HG03378 (cell line): ENCODE data around the gene AP5Z1.

Experiments used
- ATAC-seq: cut with Tn5 transposase; IDR thresholded peaks from one replicate; pipeline ENCODE4 v1.9.1; 2021; ENCODE audit warnings: mild to moderate bottlenecking, moderate library complexity; ENCODE audit not compliant: unreplicated experiment

Gene AP5Z1

DNA sequence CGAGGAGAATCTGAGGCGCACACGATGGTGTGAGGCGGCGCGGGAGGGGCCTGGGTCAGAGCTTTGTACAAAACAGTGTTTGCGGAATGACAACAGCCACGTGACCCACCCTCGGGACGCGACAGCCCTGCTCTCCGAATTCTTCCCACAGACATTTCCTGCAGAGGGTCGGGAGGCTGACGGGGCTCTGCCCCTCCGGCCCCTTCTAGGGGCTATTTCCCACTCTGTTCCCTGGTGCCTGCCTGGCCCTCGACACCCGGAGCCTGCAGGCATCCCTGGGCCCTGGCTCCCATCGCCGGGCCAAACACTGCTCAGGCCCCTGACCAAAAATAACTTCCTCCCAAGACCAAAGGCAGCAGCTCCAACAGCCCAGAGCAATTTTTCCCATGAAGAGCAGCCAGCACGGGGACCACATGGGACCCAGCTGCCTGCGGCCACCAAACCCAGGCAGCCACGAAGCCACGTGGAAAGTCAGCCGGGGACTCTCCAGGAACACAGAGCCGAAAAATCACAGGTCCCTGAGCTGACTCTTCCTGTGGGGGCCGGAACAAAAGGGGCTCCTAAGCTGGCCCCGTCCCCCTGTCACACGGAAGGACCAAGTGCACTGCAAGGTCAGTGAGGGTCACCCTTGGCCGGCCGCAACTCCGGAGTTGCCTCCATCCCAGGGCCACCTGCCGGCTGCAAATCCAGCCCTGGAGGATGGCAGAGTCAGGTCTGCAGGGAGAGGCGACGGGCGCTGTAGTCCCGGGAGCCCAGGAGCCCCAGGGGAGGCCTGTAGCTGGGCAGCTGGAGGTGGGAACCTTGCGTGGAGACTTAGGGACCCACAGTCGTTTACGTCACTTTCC, 44.4 kb downstream of the AP5Z1 start:
- no peak for ATAC-seq

DNA sequence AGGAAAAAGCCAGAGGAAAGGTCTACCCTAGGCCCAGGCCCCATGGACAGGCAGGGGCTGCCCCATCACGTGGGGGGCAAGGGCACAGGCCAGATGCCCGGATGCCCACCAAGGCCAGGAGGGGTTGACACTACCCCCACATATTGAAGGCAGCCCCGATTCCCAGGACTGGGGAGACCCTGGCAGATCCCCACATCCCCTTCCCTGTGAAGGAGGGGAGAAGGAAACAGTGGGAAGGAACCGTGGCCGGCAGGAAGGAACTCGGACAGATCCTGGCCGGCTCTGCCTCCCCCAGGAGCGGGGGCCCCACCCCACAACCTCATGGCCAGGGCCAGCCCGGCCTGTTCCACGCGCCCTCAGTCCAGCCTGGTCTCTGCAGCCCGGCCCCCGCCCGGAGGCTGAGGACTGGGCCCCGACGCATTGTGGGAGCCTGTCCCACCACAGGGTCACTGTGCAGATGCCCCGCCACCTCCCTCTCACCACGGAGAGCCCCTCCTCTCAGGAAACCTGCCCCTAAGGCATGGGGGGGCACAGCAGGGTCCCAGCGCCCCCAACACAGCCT, 45.1 kb downstream of the AP5Z1 start:
- no peak for ATAC-seq

DNA sequence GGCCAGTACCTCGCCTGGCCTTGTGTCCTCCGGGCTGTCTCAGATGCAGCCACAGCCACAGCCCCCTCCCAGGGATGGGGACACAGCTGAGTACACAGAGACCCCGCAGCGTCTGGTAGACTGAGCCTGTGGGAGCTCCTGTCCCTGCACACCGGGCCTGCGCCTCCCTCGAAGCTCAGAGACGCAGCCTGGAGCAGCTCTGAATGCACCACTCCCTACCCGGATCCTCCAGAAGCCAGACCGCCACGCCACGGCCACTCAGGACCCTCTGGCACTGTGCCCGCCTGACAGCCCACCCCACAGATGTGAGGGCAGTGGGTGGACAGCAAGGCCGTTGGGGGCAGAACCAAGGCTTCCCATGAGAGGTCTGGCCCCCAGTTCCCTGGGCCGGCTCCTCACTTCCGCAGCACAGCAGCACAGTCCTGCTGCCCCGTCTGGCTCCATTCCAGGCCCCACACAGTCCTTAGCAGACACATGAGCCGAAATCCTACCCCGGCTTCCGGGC, 45.6 kb downstream of the AP5Z1 start:
- no peak for ATAC-seq

DNA sequence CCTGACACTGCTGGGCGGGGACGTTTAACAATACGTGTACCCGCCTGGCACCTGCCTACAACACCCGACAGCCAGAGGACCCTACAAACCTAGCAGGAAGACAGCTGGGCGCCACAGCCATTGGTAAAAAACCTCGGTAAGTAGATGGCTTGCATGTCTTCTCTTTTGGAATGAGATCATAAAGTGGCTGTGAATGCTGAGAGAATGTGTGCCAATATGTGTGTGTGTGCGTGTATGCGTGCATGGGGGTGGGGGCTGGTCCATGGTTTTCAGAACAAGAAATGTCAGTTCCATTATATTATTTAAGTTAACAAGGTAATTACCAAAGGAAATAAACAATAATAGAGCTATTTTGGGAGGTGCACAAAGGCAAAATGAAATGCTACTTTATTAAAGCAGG, 47.3 kb downstream of the AP5Z1 start:
- ATAC-seq = no peak

DNA sequence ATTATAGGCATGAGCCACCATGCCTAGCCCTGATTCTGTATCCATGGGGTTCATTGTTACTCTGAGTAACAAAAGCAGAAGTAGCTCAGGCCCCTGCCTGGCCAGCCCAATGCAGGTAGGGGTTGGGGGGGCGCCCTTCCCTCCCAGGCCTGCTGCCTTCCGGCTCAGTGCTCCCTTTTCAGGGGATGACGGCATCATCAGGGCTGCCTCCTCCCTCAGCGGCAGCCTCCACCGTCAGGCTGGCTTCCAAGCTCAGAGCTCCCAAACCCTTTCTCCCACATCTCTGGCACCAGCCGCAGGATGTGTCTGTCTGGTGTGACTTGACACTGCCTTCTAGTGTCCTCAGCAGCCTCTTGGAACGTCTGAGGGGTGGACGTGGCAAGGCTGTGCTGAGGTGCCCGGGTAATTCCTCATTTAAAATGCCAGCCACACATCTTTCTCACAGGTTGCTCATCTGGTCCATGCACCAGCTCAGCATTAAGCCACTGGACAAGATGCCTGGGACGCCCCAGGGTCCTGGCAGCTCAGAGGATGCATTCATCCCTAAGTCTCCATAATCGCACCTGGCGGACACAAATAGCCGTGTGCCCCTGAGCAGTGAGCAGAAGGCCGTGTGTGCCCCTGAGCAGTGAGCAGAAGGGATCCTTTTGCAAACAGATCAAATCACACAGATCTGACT, 48.2 kb downstream of the AP5Z1 start:
- no peak for ATAC-seq

DNA sequence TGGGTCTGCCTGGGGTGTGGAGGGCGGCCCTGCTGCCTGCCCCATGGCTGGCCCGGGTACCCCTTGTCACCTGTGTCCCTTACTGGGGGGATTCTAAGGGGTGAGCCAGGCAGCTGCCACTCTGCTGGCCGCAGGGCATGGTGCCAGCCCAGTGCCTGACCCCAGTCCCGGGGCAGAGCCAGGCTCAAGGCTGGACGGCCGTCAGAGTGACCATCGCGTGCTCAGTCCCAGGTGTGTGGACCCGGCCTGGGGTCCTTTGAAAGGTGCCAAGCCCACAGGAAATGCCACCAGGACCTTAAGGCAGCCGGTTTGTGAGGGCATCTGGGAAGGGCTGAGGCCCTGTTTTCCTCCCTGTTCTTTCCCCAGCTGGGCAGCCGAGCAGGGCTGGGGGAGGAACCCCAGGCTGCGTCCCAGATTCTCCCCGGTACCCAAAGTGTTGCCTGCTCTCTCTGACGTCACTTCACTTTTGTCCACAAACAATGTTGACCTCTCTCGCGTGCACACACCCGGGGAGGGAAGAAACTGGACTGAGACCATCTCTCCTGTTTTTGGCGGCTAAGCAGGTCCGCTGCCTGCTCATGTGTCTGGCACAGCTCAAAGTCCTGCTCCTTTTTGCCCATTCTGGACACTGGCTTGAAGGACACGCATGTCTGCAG, 48.8 kb downstream of the AP5Z1 start:
- no peak for ATAC-seq

DNA sequence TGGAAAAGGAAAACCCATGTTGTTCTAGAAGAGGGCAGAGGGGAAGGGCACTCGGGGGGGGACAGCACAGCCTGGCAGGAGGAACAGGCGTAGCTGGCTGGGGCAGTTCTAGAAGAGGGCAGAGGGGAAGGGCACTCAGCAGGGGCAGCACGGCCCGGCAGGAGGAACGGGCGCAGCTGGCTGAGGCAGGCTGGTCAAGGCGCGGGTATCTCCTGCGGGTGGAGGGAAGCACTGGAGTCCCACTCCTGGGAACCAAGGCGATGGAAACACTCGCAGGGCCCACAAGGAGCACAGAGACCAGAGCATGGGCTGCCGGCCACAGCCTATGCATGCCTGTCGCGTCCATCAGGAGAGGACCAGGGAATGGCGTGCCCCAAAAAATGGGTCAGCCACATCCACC, 49.7 kb downstream of the AP5Z1 start:
- ATAC-seq = no peak

DNA sequence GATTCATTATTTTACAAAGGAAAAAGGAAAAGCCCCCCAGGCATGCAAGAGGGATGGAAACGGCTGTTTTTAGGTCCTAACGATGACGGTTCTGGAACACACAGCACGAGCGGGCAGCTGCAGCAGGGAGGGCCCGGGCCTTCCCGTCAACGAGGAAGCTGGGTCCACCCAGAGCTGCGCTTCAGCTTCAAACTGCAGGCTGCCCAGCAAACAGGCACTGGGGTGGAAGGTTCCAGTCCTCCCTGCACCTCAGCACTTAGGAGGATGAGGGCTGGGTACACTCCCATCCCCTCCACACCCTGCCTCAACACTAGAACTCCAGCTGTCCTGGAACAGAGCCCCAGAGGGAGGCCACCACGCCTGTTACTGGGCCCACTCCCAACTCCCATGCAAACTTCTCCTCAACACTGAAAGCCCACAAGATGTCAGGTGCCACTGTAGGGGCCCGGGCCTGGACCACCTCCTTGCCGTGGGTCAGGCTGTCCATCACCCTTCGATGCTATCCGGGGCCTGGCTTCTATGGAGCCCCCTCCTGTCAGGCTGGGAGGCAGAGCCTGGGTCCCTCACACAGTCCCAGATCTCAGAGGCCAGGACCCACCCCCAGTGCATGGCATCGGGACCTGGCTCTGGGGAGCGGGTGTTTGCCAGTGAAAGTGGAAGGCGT, 53.4 kb downstream of the AP5Z1 start:
- ATAC-seq = no peak

DNA sequence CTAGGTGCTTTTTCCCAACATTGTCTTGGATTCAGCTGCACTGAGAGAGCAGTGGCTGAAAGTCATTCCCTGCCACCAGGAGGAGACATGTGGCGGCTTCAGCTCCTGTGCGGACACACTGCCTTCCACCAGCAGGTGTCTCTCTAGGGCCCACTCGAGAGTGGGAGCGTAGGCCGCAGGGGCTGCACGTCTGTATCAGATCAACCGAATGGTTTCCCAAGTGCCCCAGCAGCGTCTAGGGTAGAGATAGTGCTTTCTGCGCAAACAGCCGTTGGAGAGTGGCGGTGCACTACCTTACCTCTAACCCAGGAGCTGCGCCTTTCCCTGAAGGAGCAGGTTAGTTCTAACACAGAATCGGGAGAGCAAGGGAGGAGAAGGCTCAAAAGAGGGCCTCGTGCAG, 54.8 kb downstream of the AP5Z1 start:
- no peak for ATAC-seq

DNA sequence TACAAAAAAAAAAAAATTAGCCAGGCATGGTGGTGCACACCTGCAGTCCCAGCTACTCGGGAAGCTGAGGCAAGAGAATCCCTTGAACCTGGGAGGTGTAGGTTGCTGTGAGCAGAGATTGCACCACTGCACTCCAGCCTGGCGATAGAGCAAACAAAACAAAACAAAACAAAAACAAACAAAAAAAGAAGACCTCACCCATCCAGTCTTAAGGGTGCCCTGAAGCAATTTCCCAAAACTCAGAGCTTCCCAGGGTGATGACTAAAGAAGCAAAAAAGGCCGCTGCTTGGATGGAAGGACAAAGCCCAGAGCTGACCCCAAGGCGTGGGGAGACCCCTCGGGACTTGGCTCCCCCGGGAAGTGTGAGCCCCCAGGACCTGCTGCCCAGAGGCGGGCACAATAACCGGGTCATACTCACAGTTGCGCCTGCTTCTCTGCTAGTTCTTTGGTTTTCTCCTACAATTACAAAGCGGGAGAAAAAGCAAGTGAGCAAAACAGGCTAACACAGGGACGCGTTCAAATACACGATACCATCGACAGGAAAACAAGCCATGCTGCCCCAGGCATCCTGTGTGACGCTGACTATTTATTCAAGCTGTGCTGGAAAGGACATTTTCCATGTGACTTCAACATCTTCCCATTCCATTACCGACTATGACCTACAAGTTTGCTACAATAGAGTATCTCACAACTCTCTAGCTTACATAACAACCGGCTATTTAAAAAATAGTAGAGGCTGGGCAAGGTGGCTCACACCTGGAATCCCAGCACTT, 56.5 kb downstream of the AP5Z1 start:
- no peak for ATAC-seq

DNA sequence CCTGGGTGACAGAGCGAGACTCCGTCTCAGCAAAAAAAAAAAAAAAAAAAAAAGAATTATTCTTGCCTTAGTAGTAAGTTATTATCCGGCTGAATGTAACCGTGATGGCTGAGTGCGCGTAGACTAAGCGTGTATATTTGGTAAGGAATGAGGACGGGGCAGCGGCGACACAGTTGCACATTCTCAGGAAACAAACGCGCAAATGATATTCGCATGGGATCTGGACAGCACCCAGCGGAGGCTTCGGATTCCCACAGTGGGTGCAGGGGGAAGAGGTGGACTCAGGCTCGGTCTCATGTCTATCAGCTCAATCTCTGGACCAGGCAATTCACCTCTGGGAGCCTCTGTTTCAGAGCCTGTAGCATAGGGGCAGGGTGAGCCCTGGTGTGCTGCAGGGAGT, 57.3 kb downstream of the AP5Z1 start:
- no peak for ATAC-seq

DNA sequence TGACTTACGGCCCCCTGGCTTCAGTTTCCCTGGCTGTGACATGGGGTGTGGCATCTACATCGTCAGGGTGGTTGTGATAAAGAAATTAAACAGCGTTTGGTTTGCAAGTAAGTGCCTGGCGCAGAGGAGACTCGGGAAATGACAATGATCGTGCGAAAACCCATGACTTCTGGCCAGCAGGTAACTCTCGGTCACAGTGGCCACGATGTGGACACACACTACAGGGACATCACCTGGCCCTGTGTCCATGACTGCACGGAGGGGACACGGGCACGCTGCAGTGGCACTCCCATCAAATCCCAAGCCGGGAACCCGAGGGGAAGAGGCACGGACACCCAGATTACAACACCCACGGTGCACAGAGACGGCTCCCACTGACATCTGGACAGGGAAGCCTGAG, 57.8 kb downstream of the AP5Z1 start:
- no peak for ATAC-seq

DNA sequence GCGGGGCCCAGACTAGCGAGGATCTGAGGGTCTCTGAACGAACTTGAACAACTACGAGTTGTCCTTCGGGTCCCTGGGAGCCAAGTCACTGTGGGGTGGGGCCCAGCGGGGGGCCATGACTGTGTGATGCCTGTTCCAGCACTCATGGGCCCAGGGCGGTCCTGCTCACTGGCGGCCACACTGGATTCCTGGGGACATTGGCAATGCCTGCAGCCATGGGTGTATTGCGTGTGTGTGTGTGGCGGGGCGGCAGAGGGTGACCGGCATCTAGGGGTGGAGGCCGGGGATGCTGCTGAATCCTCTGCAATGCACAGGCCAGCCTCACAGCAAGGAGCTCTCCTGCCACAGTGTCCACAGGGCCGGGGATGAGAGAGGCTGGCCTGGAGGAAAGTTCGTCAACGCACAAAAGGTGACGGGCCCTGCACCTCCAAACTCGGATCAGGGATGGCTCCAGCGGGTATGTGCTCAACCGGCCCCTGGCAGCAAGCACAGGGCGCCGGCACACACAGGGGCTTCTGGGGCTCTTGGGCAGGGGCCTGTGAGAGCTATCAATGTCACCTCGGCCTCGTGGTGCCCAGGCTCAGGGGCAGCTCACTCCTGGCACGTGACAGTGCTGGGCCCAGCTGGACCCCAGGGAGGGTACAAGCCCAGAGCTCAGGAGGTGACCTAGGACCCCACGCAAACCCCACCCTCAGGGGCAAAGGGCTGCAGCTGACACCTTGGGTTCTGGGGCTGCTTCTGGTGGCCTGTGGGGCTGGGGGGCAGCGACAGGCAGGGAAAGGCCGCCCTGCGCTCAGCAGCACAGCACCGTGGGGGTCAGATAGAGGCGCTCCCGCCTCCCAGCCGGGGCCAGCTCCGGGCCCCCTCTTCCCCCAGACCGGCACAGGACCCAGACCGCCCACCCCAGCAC, 58.5 kb downstream of the AP5Z1 start:
- ATAC-seq = no peak

DNA sequence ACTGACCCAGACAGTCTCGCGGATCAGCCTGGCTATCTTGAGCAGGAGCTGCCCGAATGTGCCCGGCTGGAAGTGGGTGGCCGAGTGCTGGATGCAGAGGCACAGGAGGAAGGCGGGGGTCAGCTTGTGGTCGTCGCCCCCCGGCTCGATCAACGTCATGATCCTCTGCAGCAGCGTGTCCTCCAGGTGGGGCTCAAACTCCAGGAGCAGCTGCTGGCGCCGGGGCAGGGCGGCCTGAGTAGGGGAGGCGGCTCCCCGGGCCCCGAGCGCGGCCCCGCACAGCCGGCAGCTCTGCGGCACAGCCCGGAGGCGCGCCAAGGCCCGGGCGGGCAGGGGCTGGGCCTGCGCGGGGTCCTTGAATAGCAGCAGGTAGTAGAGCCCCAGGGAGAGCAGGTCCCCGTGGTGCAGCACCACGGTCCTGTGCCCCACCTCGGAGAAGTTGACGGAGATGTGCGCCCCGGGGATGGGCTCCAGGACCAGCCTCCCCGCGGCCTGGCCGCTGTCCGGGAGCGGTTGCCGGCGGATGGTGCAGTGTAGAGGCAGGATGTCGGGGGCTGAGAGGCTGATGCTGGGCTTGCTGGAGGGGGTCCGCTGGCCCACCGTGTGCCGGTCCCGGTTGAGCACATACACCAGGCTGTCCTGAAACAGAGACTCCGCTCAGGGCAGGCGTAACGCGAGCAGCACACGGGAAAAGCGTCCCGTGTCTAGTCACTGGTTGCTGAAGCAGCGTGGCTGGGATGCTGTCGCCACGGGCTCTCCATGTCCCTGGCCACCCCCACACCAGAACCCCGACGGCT, 59.4 kb downstream of the AP5Z1 start:
- ATAC-seq = no peak

DNA sequence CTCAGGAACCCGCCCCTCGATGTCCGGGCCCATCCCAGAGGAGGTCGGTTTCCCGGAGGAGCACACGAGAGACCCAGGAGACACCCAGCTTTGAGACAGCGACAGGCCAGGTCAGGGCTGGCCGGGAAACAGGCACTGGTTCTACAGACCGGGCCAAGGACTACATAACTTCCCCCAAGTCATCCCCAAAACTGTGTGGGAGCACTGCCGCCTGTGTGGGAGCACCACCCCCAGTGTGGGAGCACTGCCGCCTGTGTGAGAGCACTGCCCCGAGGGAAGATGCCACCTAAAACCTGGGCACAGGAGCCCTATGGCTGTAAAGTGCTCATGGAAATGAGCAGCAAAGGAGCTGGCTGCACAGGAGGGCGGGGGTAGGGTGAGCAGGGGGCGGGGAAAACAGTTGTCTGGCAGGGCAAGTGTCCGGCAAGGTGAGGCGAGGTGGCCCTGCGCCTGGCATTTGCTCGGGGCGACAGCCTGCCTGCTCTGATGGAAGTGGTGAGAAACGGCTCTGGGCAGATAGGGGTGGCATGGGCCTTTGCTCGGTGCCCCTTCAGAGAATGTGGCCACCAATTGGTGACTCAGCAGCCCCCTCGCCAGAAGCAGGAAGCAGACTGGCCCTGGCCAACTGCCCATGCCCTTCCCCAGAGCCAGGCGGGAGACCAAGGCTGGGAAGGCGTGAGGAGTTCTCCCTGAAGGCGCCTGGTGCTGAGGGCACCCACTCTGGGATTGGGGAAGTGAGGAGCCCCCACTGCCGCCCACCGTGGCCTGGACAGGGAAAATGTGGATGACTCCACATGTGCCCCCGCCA, 60.2 kb downstream of the AP5Z1 start:
- ATAC-seq = no peak

DNA sequence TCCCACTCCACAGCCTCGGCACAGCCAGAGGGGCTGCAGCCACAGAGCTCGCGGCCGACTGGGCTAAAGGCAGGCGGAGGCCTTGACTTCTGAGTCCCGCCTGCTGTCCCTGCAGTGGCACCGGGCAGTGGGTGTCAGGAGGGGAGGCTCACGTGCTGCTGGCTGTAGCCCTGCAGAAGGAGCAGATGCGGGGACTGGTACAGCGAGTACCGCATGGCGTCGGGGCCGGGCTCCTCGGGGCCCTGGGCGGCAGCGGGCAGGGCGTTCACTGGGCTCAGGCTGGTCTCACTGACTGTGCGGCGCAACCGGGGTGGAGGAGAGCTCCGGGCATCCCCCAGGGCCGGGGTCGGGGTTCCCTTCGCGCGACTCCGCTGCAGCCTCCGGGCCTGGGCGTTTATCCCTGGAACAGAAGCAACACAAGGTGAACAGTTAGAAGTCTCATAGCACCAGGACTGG, 60.8 kb downstream of the AP5Z1 start:
- ATAC-seq = no peak

DNA sequence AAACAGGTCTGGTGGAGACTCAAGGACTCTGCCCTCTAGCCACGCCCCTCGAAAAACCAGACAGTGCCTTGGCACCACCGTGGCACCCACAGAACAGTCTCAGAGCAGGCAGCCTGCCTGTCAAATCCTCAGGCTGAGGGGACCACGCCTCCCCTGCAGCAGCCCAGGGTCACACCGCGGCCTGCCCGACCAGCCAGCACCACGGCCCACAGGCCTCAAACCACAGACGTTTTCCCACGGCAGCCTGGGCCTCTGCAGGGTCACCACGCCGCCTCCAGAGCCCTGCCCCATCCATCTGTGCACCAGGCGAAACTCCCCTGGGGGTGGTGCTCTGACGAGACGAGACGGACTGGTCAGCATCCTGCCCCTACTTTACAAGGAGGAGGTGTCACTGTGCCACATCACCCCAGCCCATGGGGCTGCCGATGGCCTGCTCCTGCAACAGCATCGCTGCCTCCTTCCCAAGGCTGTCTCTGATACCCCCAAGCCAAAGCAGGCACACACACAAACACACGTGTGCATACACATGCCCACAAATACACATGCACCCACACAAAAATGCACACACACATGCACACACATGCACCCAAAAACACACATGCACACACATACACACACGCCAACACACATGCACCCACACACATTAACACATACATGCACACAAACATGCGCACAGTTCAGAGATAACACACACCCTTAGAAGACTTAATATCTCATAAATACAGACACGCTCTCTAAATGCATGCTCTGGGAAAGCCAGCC, 61.8 kb downstream of the AP5Z1 start:
- no peak for ATAC-seq
